Midbrain (tissue), 1 donor: Measurements from ENCODE around the gene IGSF9B.

Experiments used
- DNase-seq: peaks from one replicate; lab custom pipeline; 2025; lab: John Stamatoyannopoulos, UW

The IGSF9B gene

GRCh38 chr11:133901316-133901715, 55.5 kb downstream of the IGSF9B start:
- DNase-seq = no peak

- no peak for DNase-seq
These were observed 56.3 kb downstream of the IGSF9B start for GRCh38 chr11:133900176-133901105.

- no peak for DNase-seq
These were observed 58.0 kb downstream of the IGSF9B start for GRCh38 chr11:133898770-133899115.

GRCh38 chr11:133898031-133898769, 58.6 kb downstream of the IGSF9B start:
- DNase-seq = no peak

- DNase-seq = no peak
These were observed 59.5 kb downstream of the IGSF9B start for GRCh38 chr11:133897331-133897650.

- no peak for DNase-seq
These were observed 60.0 kb downstream of the IGSF9B start for GRCh38 chr11:133896642-133897330.

- no peak for DNase-seq
These were observed 60.7 kb downstream of the IGSF9B start for GRCh38 chr11:133896028-133896427.

GRCh38 chr11:133895551-133895950, 61.2 kb downstream of the IGSF9B start:
- no peak for DNase-seq

- DNase-seq = no peak
These were observed 61.7 kb downstream of the IGSF9B start for GRCh38 chr11:133895061-133895479.

- DNase-seq = no peak
These were observed 63.4 kb downstream of the IGSF9B start for GRCh38 chr11:133893381-133893780.

- no peak for DNase-seq
These were observed 64.0 kb downstream of the IGSF9B start for GRCh38 chr11:133892584-133893380.

GRCh38 chr11:133892126-133892525, 64.6 kb downstream of the IGSF9B start:
- no peak for DNase-seq

GRCh38 chr11:133889893-133890292, 66.9 kb downstream of the IGSF9B start:
- no peak for DNase-seq

- no peak for DNase-seq
These were observed 67.6 kb downstream of the IGSF9B start for GRCh38 chr11:133889188-133889587.

GRCh38 chr11:133887692-133888332, 69.0 kb downstream of the IGSF9B start:
- DNase-seq = no peak

GRCh38 chr11:133886029-133886428, 70.7 kb downstream of the IGSF9B start:
- no peak for DNase-seq

- DNase-seq = no peak
These were observed 84.6 kb downstream of the IGSF9B start for GRCh38 chr11:133872160-133872559.

- DNase-seq = no peak
These were observed 89.3 kb downstream of the IGSF9B start for GRCh38 chr11:133867456-133867855.

GRCh38 chr11:133865466-133865865, 91.3 kb downstream of the IGSF9B start:
- no peak for DNase-seq

- DNase-seq = no peak
These were observed 92.0 kb downstream of the IGSF9B start for GRCh38 chr11:133864756-133865155.

GRCh38 chr11:133860151-133860550, 96.6 kb downstream of the IGSF9B start:
- no peak for DNase-seq
